ENCODE measurements around the gene FSD2. TPM values are rescaled to one million over a fixed set of nuclear protein-coding genes. Genes with fewer than 3 reads are reported as not detected.

Gene FSD2
- total RNA-seq, 1 experiment from 2014 or later, result not detected

- no peaks in the 10 kb centered on the region for H3K27me3 ChIP-seq (replicated peaks; ENCODE audit: control insufficient read depth, insufficient read depth, low read length)
- Mint-ChIP-seq H3K27ac (ENCODE audit: unreplicated experiment) (no peak overlapping the region), H3K27me3 (ENCODE audit: insufficient read depth, unreplicated experiment) (no peaks in the 10 kb centered on the region), H3K36me3 (ENCODE audit: insufficient read depth, unreplicated experiment) (no peaks in the 10 kb centered on the region), H3K9me3 (ENCODE audit: unreplicated experiment) (no peaks in the 10 kb centered on the region), H3K4me3 (ENCODE audit: unreplicated experiment) (no peak overlapping the region), H3K4me1 (ENCODE audit: low read depth, unreplicated experiment) (peaks cover 6% of the 10 kb centered on the region)
- H3K4me1 ChIP-seq, result no peaks in the 10 kb centered on the region
- intact Hi-C loops (cut with micrococcal nuclease; ENCODE audit: unreplicated experiment), result no loop called here
- TF ChIP-seq CTCF (IDR thresholded peaks at IDR 0.05; ENCODE audit: insufficient read depth in 1 of 2, low read depth in 1 of 2, low read length in 1 of 2, severe bottlenecking in 1 of 2, unreplicated experiment in 1 of 2), result no peak
- H3K36me3 ChIP-seq (ENCODE audit: control insufficient read depth, insufficient read depth, low read length), result no peaks in the 10 kb centered on the region; the same call in 1 of the 2 replicates
- DNase-seq, result no peak
- ChIA-PET CTCF (no interaction called here), POLR2A (no interaction called here)
- BruUV-seq (replicated peaks), result no TSS peak
- H3K4me3 ChIP-seq (ENCODE audit: low read depth, low read length), result no peak overlapping the region
- no peaks in the 10 kb centered on the region for H3K9me3 ChIP-seq
These were observed 41.1 kb downstream of the FSD2 start for GRCh38 chr15:82764740-82765139.

DNA sequence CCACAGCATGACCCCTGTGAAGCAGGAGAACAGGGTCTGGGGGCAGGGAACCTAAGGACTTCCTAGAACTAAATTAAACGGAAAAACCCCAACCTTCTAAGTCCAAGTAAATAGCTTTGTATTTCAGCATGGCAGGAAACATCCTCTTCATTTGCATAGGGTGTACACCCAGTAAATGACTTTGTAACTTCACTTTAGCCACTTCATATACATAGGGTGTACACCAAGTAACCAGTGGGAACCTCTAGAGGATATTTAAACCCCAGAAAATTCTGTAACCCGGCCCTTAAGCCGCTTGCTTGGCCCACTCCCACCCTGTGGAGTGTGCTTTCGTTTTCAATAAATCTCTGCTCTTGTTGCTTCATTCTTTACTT, 41.8 kb downstream of the FSD2 start:
- H3K27me3 Mint-ChIP-seq (ENCODE audit: insufficient read depth, unreplicated experiment), result no peaks in the 10 kb centered on the region
- no TSS peak for BruUV-seq (replicated peaks)
- POLR2A ChIA-PET, result no interaction called here
- H3K9me3 Mint-ChIP-seq (ENCODE audit: unreplicated experiment), result no peaks in the 10 kb centered on the region
- TF ChIP-seq CTCF (IDR thresholded peaks at IDR 0.05; ENCODE audit: insufficient read depth in 1 of 2, low read depth in 1 of 2, low read length in 1 of 2, severe bottlenecking in 1 of 2, unreplicated experiment in 1 of 2), result no peak
- no peak overlapping the region for H3K4me3 ChIP-seq (ENCODE audit: low read depth, low read length)
- DNase-seq, result no peak
- no peak overlapping the region for H3K27ac Mint-ChIP-seq (ENCODE audit: unreplicated experiment)
- H3K4me3 Mint-ChIP-seq (ENCODE audit: unreplicated experiment), result no peak overlapping the region
- H3K4me1 ChIP-seq, result no peaks in the 10 kb centered on the region
- CTCF ChIA-PET, result interaction anchor here (0.7 kb wide), 1 partner anchor 157 kb away, joined by 3 read pairs; no protein-coding TSS in a partner anchor
- no peaks in the 10 kb centered on the region for H3K9me3 ChIP-seq
- H3K4me1 Mint-ChIP-seq (ENCODE audit: low read depth, unreplicated experiment), result peaks cover 6% of the 10 kb centered on the region
- H3K36me3 Mint-ChIP-seq (ENCODE audit: insufficient read depth, unreplicated experiment), result no peaks in the 10 kb centered on the region
- intact Hi-C loops (cut with micrococcal nuclease; ENCODE audit: unreplicated experiment), result no loop called here
- H3K36me3 ChIP-seq (ENCODE audit: control insufficient read depth, insufficient read depth, low read length), result no peaks in the 10 kb centered on the region; the same call in 1 of the 2 replicates
- H3K27me3 ChIP-seq (replicated peaks; ENCODE audit: control insufficient read depth, insufficient read depth, low read length), result no peaks in the 10 kb centered on the region

DNA sequence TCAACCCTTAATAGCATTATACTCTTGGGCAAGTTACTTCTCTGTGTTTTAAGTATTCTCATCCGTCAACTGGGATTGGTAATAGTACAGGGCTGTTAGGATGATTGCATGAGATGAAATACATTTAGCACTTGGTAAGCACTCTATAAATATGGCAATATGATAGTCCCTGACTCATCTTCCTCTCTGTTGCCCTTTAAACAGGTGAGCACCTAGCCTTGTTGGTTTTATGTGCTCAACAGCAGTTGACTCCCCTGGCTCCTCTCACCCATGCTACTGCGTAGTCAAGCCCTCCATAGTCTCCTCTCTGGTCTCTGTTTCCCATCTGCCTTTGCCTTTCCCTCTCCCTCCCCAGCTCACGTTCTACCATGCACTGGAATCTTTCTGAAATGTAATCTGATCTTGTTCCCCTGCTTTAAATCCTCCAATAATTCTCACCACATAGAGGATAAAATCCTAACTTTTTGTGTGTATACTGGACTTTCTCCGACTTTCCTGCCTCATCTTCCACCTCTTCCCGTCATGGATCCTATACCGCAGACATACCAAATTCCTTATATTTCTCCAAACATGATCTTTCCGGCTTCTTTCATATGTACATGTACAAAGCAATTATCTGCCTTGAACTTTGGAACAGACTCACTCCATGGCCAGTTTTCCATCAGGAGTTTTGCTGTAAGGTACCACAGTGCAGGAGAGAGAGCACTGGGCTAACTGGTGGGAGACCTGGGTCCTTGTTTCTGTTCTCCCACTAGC, 42.3 kb downstream of the FSD2 start:
- Histone ChIP-seq H3K27me3 (replicated peaks; ENCODE audit: control insufficient read depth, insufficient read depth, low read length) (no peaks in the 10 kb centered on the region), H3K36me3 (ENCODE audit: control insufficient read depth, insufficient read depth, low read length) (no peaks in the 10 kb centered on the region; the same call in 1 of the 2 replicates), H3K4me3 (ENCODE audit: low read depth, low read length) (no peak overlapping the region), H3K9me3 (no peaks in the 10 kb centered on the region), H3K4me1 (no peaks in the 10 kb centered on the region)
- no peak for DNase-seq
- POLR2A ChIA-PET, result no interaction called here
- intact Hi-C loops (cut with micrococcal nuclease; ENCODE audit: unreplicated experiment), result no loop called here
- no peak overlapping the region for H3K4me3 Mint-ChIP-seq (ENCODE audit: unreplicated experiment)
- peaks cover 4% of the 10 kb centered on the region for H3K36me3 Mint-ChIP-seq (ENCODE audit: insufficient read depth, unreplicated experiment)
- H3K27ac Mint-ChIP-seq (ENCODE audit: unreplicated experiment), result no peak overlapping the region
- no TSS peak for BruUV-seq (replicated peaks)
- CTCF ChIA-PET, result interaction anchor here (0.7 kb wide), 1 partner anchor 157 kb away, joined by 3 read pairs; no protein-coding TSS in a partner anchor
- H3K27me3 Mint-ChIP-seq (ENCODE audit: insufficient read depth, unreplicated experiment), result no peaks in the 10 kb centered on the region
- TF ChIP-seq CTCF (IDR thresholded peaks at IDR 0.05; ENCODE audit: insufficient read depth in 1 of 2, low read depth in 1 of 2, low read length in 1 of 2, severe bottlenecking in 1 of 2, unreplicated experiment in 1 of 2), result no peak
- H3K9me3 Mint-ChIP-seq (ENCODE audit: unreplicated experiment), result no peaks in the 10 kb centered on the region
- H3K4me1 Mint-ChIP-seq (ENCODE audit: low read depth, unreplicated experiment), result peaks cover 6% of the 10 kb centered on the region

All from Caco-2 (cell line).